ENCODE results near the gene EHD4. TPM values are rescaled to one million over a fixed set of nuclear protein-coding genes. Genes with fewer than 3 reads are reported as not detected.

EHD4 gene
- polyA plus RNA-seq, 2 of the 4 experiments (the other 2 are of a cell fraction), result 8.2 to 9.0 TPM

GRCh38 chr15:42012241-42012640 lies 39.9 kb upstream of the EHD4 start:
- Histone ChIP-seq H3K4me3 (no peak overlapping the region), H3K9me3 (no peaks in the 10 kb centered on the region), H3K4me2 (no peak overlapping the region), H3K27ac (no peak overlapping the region), H3K4me1 (0 out of 3 replicates have a peak, but pooled peaks cover 4% of the 10 kb centered on the region)
- CTCF ChIA-PET, result interaction anchor here (1.3 kb wide), 1 partner anchor 9 kb away, joined by 3 read pairs; no protein-coding TSS in a partner anchor
- no peak for DNase-seq (ENCODE audit: low read depth in 1 of 2, low spot score in 1 of 2)
- no peak for FAIRE-seq
- POLR2A ChIA-PET, result no interaction called here
- TF ChIP-seq MAZ (IDR thresholded peaks at IDR 0.05; ENCODE audit: borderline replicate concordance, low read depth, low read length) (no peak), NR3C1 (IDR thresholded peaks at IDR 0.05) (no peak), FOSB (CRISPR knock-in tag; IDR thresholded peaks at IDR 0.05) (no peak)
- 23% methylated on average over 2 of the region's 2 CpGs for WGBS (ENCODE audit: missing lambda C conversion rate)
- no peak for ATAC-seq

GRCh38 chr15:42011074-42011473 lies 38.7 kb upstream of the EHD4 start:
- no peak overlapping the region for H3K27ac ChIP-seq
- WGBS (ENCODE audit: missing lambda C conversion rate), result 82% methylated on average over 7 of the region's 7 CpGs

More at GRCh38 chr15:42011074-42011473, 38.7 kb upstream of the EHD4 start:
- CTCF ChIA-PET, result no interaction called here
- Histone ChIP-seq H3K4me2 (no peak overlapping the region), H3K9me3 (no peaks in the 10 kb centered on the region), H3K4me3 (no peak overlapping the region), H3K4me1 (0 out of 3 replicates have a peak, but pooled peaks cover 4% of the 10 kb centered on the region)
- no peak for DNase-seq (ENCODE audit: low read depth in 1 of 2, low spot score in 1 of 2)
- POLR2A ChIA-PET, result no interaction called here
- no peak for FAIRE-seq
- no peak for ATAC-seq
- no peak for TF ChIP-seq HEYL (CRISPR knock-in tag; IDR thresholded peaks at IDR 0.05)
- no peak for TF ChIP-seq REST (IDR thresholded peaks at IDR 0.05)
- no peak for TF ChIP-seq ATOH8 (CRISPR knock-in tag; IDR thresholded peaks at IDR 0.05; ENCODE audit: low read depth)
- no peak for TF ChIP-seq MYC (IDR thresholded peaks at IDR 0.05; ENCODE audit: borderline replicate concordance, low read length)
- TF ChIP-seq EHF (CRISPR knock-in tag; IDR thresholded peaks at IDR 0.05), result no peak
- TF ChIP-seq EP300 (IDR thresholded peaks at IDR 0.05), result no peak
- TF ChIP-seq HOXB5 (CRISPR knock-in tag; IDR thresholded peaks at IDR 0.05), result no peak
- TF ChIP-seq KDM5A (IDR thresholded peaks at IDR 0.05), result no peak
- no peak for TF ChIP-seq CHD2 (IDR thresholded peaks at IDR 0.05; ENCODE audit: low read length, partially characterized antibody)
- TF ChIP-seq CTCF (IDR thresholded peaks at IDR 0.05), result no peak
- TF ChIP-seq CBX8 (IDR thresholded peaks at IDR 0.05), result no peak
- TF ChIP-seq FOXS1 (CRISPR knock-in tag; IDR thresholded peaks at IDR 0.05), result no peak
- TF ChIP-seq ESRRA (IDR thresholded peaks at IDR 0.05; ENCODE audit: borderline replicate concordance, low read length), result no peak
- no peak for TF ChIP-seq BCL3 (IDR thresholded peaks at IDR 0.05)
- no peak for TF ChIP-seq JUN (IDR thresholded peaks at IDR 0.05)
- TF ChIP-seq POLR2A (IDR thresholded peaks at IDR 0.05; ENCODE audit: low read length), result no peak
- TF ChIP-seq TP53 (CRISPR knock-in tag; IDR thresholded peaks at IDR 0.05), result no peak
- TF ChIP-seq JUNB (IDR thresholded peaks at IDR 0.05), result no peak

Data from A549 (cell line).